ENCODE measurements around the gene ERBB4. TPM values are rescaled to one million over a fixed set of nuclear protein-coding genes. Genes with fewer than 3 reads are reported as not detected.

The ERBB4 gene
- total RNA-seq, 1 donor from 2014 or later: 9.2 TPM

- Mint-ChIP-seq H3K27me3 (ENCODE audit: low read depth) (no peaks in the 10 kb centered on the region), H3K36me3 (no peaks in the 10 kb centered on the region), H3K9me3 (peaks cover 15% of the 10 kb centered on the region), H3K4me3 (no peak overlapping the region), H3K27ac (peak overlapping the region; percentile 48), H3K4me1 (peaks cover 29% of the 10 kb centered on the region)
- no peak for TF ChIP-seq CTCF (IDR thresholded peaks at IDR 0.05; ENCODE audit: unreplicated experiment)
- no peak for DNase-seq (ENCODE audit: low spot score in 2 of 2, unreplicated experiment in 2 of 2)
Observed at GRCh38 chr2:212364112-212364985, 174.3 kb downstream of the ERBB4 start.

GRCh38 chr2:212361174-212361756 lies 177.3 kb downstream of the ERBB4 start:
- no peak for TF ChIP-seq CTCF (IDR thresholded peaks at IDR 0.05; ENCODE audit: unreplicated experiment)
- H3K27me3 Mint-ChIP-seq (ENCODE audit: low read depth): no peaks in the 10 kb centered on the region
- no peaks in the 10 kb centered on the region for H3K9me3 Mint-ChIP-seq
- H3K4me1 Mint-ChIP-seq: peaks cover 47% of the 10 kb centered on the region
- no peak overlapping the region for H3K27ac Mint-ChIP-seq
- no peaks in the 10 kb centered on the region for H3K36me3 Mint-ChIP-seq
- no peak for DNase-seq (ENCODE audit: low spot score in 2 of 2, unreplicated experiment in 2 of 2)
- H3K4me3 Mint-ChIP-seq: no peak overlapping the region

- no peak for TF ChIP-seq CTCF (IDR thresholded peaks at IDR 0.05; ENCODE audit: unreplicated experiment)
- no peaks in the 10 kb centered on the region for H3K36me3 Mint-ChIP-seq
- no peaks in the 10 kb centered on the region for H3K9me3 Mint-ChIP-seq
- peaks cover 52% of the 10 kb centered on the region for H3K4me1 Mint-ChIP-seq
- no peak for DNase-seq (ENCODE audit: low spot score in 2 of 2, unreplicated experiment in 2 of 2)
- H3K27me3 Mint-ChIP-seq (ENCODE audit: low read depth): no peaks in the 10 kb centered on the region
- H3K27ac Mint-ChIP-seq: peak overlapping the region; percentile 19
- H3K4me3 Mint-ChIP-seq: no peak overlapping the region
Observed at GRCh38 chr2:212360068-212360460, 178.5 kb downstream of the ERBB4 start.

GRCh38 chr2:212359425-212360067 lies 179.1 kb downstream of the ERBB4 start:
- no peak for TF ChIP-seq CTCF (IDR thresholded peaks at IDR 0.05; ENCODE audit: unreplicated experiment)
- Mint-ChIP-seq H3K27ac (no peak overlapping the region), H3K4me3 (no peak overlapping the region), H3K4me1 (peaks cover 50% of the 10 kb centered on the region), H3K9me3 (no peaks in the 10 kb centered on the region), H3K36me3 (no peaks in the 10 kb centered on the region), H3K27me3 (ENCODE audit: low read depth) (no peaks in the 10 kb centered on the region)
- DNase-seq (ENCODE audit: low spot score in 2 of 2, unreplicated experiment in 2 of 2): no peak

- no peak for TF ChIP-seq CTCF (IDR thresholded peaks at IDR 0.05; ENCODE audit: unreplicated experiment)
- Mint-ChIP-seq H3K27ac (peak overlapping the region; percentile 37), H3K4me1 (peaks cover 44% of the 10 kb centered on the region), H3K36me3 (no peaks in the 10 kb centered on the region), H3K9me3 (no peaks in the 10 kb centered on the region), H3K4me3 (no peak overlapping the region), H3K27me3 (ENCODE audit: low read depth) (no peaks in the 10 kb centered on the region)
- DNase-seq (ENCODE audit: low spot score in 2 of 2, unreplicated experiment in 2 of 2): no peak
Observed at GRCh38 chr2:212357606-212358005, 181.0 kb downstream of the ERBB4 start.
